ENCODE data around the gene MAP1LC3A. TPM values are rescaled to one million over a fixed set of nuclear protein-coding genes. Genes with fewer than 3 reads are reported as not detected.

The MAP1LC3A gene
- total and polyA plus RNA-seq, 2 donors (not counting 1 experiment from before 2014, with no cell fraction given), result 3.5 to 10.5 TPM

- Histone ChIP-seq H3K9me3 (ENCODE audit: control extremely low read depth in 1 of 3, control insufficient read depth in 2 of 3, insufficient read depth in 1 of 3, low read length in 2 of 3) (no peaks in the 10 kb centered on the region), H3K27ac (ENCODE audit: low read length in 2 of 2) (no peak overlapping the region), H2AFZ (ENCODE audit: insufficient read depth, low read depth, low read length, poor library complexity, severe bottlenecking) (no peak overlapping the region), H3K4me3 (ENCODE audit: control extremely low read depth in 1 of 5, extremely low read depth in 1 of 5, insufficient read depth in 1 of 5, low read depth in 2 of 5, low read length in 4 of 5) (no peak overlapping the region), H3K9ac (ENCODE audit: low read length) (no peak overlapping the region), H3K4me2 (replicated peaks; ENCODE audit: low read depth, low read length, poor library complexity, severe bottlenecking) (no peak overlapping the region), H4K20me1 (ENCODE audit: control insufficient read depth, insufficient read depth, low read length, poor library complexity, severe bottlenecking) (no peaks in the 10 kb centered on the region), H3K36me3 (replicated peaks in 1 of 2; ENCODE audit: control extremely low read depth in 1 of 2, control insufficient read depth in 1 of 2, extremely low read depth in 1 of 2, insufficient read depth in 2 of 2, low read length in 1 of 2) (no peaks in the 10 kb centered on the region), H3K79me2 (ENCODE audit: control insufficient read depth, insufficient read depth, low read length) (no peaks in the 10 kb centered on the region), H3K27me3 (replicated peaks in 1 of 4; ENCODE audit: control extremely low read depth in 1 of 4, control insufficient read depth in 3 of 4, insufficient read depth in 4 of 4, low read length in 3 of 4) (peaks cover 0 to 4% (median 0%) of the 10 kb centered on the region in 4 experiments), H3K4me1 (ENCODE audit: control insufficient read depth in 2 of 2, insufficient read depth in 2 of 2, low read length in 2 of 2) (no peaks in the 10 kb centered on the region)
- DNase-seq, result no peak
- peaks cover 3% of the 10 kb centered on the region for H3K27me3 Mint-ChIP-seq
- ChIA-PET POLR2A (no interaction called here), CTCF (interaction anchor here (1.8 kb wide), 1 partner anchor 10 kb away, joined by 5 read pairs; no protein-coding TSS in a partner anchor)
- intact Hi-C loops (cut with micrococcal nuclease), result no loop called here
- no peaks in the 10 kb centered on the region for H3K9me3 Mint-ChIP-seq (ENCODE audit: insufficient read depth)
- WGBS (ENCODE audit: insufficient coverage), result 100% methylated on average over 9 of the region's 13 CpGs
- TF ChIP-seq EZH2 (IDR thresholded peaks at IDR 0.05; ENCODE audit: borderline replicate concordance, insufficient read depth, low read depth, low read length, poor library complexity, severe bottlenecking), result no peak
- no peak for TF ChIP-seq CTCF (IDR thresholded peaks at IDR 0.05)
- no peak for ATAC-seq (ENCODE audit: low read depth)
- no peak overlapping the region for H3K27ac Mint-ChIP-seq
- H3K4me1 Mint-ChIP-seq, result peaks cover 4% of the 10 kb centered on the region
- no peak overlapping the region for H3K4me3 Mint-ChIP-seq
Measured at GRCh38 chr20:34549929-34550305, 8.6 kb upstream of the MAP1LC3A start.

- H3K9ac ChIP-seq (ENCODE audit: low read length), result no peak overlapping the region
- POLR2A ChIA-PET, result no interaction called here
- H3K27me3 Mint-ChIP-seq, result no peaks in the 10 kb centered on the region
Measured at GRCh38 chr20:34552569-34552968, 5.9 kb upstream of the MAP1LC3A start.

More at GRCh38 chr20:34552569-34552968, 5.9 kb upstream of the MAP1LC3A start:
- ATAC-seq (ENCODE audit: low read depth), result no peak
- Mint-ChIP-seq H3K9me3 (ENCODE audit: insufficient read depth) (no peaks in the 10 kb centered on the region), H3K4me1 (peaks cover 4% of the 10 kb centered on the region), H3K4me3 (no peak overlapping the region), H3K27ac (no peak overlapping the region)
- intact Hi-C loops (cut with micrococcal nuclease), result no loop called here
- H3K79me2 ChIP-seq (ENCODE audit: control insufficient read depth, insufficient read depth, low read length), result no peaks in the 10 kb centered on the region
- no peak overlapping the region for H3K4me3 ChIP-seq (ENCODE audit: control extremely low read depth in 1 of 5, extremely low read depth in 1 of 5, insufficient read depth in 1 of 5, low read depth in 2 of 5, low read length in 4 of 5)
- no peak for TF ChIP-seq CTCF (IDR thresholded peaks at IDR 0.05)
- TF ChIP-seq EZH2 (IDR thresholded peaks at IDR 0.05; ENCODE audit: borderline replicate concordance, insufficient read depth, low read depth, low read length, poor library complexity, severe bottlenecking), result no peak
- 96% methylated on average over 4 of the region's 6 CpGs for WGBS (ENCODE audit: insufficient coverage)
- DNase-seq, result no peak
- no peak overlapping the region for H2AFZ ChIP-seq (ENCODE audit: insufficient read depth, low read depth, low read length, poor library complexity, severe bottlenecking)
- no peak overlapping the region for H3K4me2 ChIP-seq (replicated peaks; ENCODE audit: low read depth, low read length, poor library complexity, severe bottlenecking)
- H3K4me1 ChIP-seq (ENCODE audit: control insufficient read depth in 2 of 2, insufficient read depth in 2 of 2, low read length in 2 of 2), result peaks cover 4% of the 10 kb centered on the region in 2 donors
- no peaks in the 10 kb centered on the region for H3K9me3 ChIP-seq (ENCODE audit: control extremely low read depth in 1 of 3, control insufficient read depth in 2 of 3, insufficient read depth in 1 of 3, low read length in 2 of 3)
- no peaks in the 10 kb centered on the region for H4K20me1 ChIP-seq (ENCODE audit: control insufficient read depth, insufficient read depth, low read length, poor library complexity, severe bottlenecking)
- H3K36me3 ChIP-seq (replicated peaks in 1 of 2; ENCODE audit: control extremely low read depth in 1 of 2, control insufficient read depth in 1 of 2, extremely low read depth in 1 of 2, insufficient read depth in 2 of 2, low read length in 1 of 2), result no peaks in the 10 kb centered on the region
- CTCF ChIA-PET, result no interaction called here
- no peaks in the 10 kb centered on the region for H3K27me3 ChIP-seq (replicated peaks in 1 of 4; ENCODE audit: control extremely low read depth in 1 of 4, control insufficient read depth in 3 of 4, insufficient read depth in 4 of 4, low read length in 3 of 4)
- H3K27ac ChIP-seq (ENCODE audit: low read length in 2 of 2), result no peak overlapping the region

Data from B cell (primary cell).